Measurements from ENCODE around the gene SIVA1.

GRCh38 chr14:104738375-104739019 lies 14.4 kb upstream of the SIVA1 start:
- TF ChIP-seq POLR2AphosphoS5 (IDR thresholded peaks at IDR 0.05; ENCODE audit: low read depth, low read length) (no peak), EZH2phosphoT487 (IDR thresholded peaks at IDR 0.05; ENCODE audit: borderline replicate concordance, low read depth) (no peak), SIN3A (IDR thresholded peaks at IDR 0.05; ENCODE audit: borderline replicate concordance, low read depth, low read length) (no peak), CTCF (IDR thresholded peaks at IDR 0.05) (no peak), EP300 (IDR thresholded peaks at IDR 0.05; ENCODE audit: borderline replicate concordance in 1 of 2, low read depth in 1 of 2, low read length in 1 of 2) (no peak), FOSL2 (IDR thresholded peaks at IDR 0.05; ENCODE audit: borderline replicate concordance, low read depth) (no peak), MAX (IDR thresholded peaks at IDR 0.05; ENCODE audit: low read depth) (no peak)
